Keratinocyte (primary cell): ENCODE data around the gene DNAJB4. TPM values are rescaled to one million over a fixed set of nuclear protein-coding genes. Genes with fewer than 3 reads are reported as not detected.
"Not testable (repeated sequence)": the region's sequence is repeated elsewhere in the genome, so short reads cannot be mapped to it uniquely, and the experiment has no call there.

Experiments used
- DNase-seq: peaks from one replicate; pipeline ENCODE4 v3.0.0-alpha.2; 2011; ENCODE audit warnings: low read depth, missing footprints, low spot score
- FAIRE-seq: peaks from 2 replicates; lab custom pipeline; 2011; peaks lifted over from hg19 to GRCh38; lab: Jason Lieb, UNC
- H2AFZ ChIP-seq: 2 replicates; pipeline ENCODE4 v1.6.0; 2012; ENCODE audit warnings: low read length, control low read depth, inconsistent platforms; ENCODE audit not compliant: control insufficient read depth
- H3K27ac ChIP-seq: 2 replicates; pipeline ENCODE4 v1.5.1; 2011; ENCODE audit warnings: low read length; ENCODE audit not compliant: control insufficient read depth, insufficient read depth
- H3K27me3 ChIP-seq: 3 replicates; pipeline ENCODE4 v1.6.0; 2011; ENCODE audit warnings: low read length; ENCODE audit not compliant: control insufficient read depth, insufficient read depth; ENCODE audit errors: extremely low read depth
- H3K36me3 ChIP-seq, 2 experiments: 2 replicates in 1 of 2; 3 replicates in 1 of 2; pipeline ENCODE4 v1.5.1; 2011; ENCODE audit warnings: low read length in 2 of 2, mild to moderate bottlenecking in 1 of 2; ENCODE audit not compliant: control insufficient read depth in 2 of 2, insufficient read depth in 2 of 2; ENCODE audit errors: extremely low read depth in 1 of 2
- H3K4me1 ChIP-seq: 3 replicates; pipeline ENCODE4 v1.5.1; 2011; ENCODE audit warnings: low read length; ENCODE audit not compliant: control insufficient read depth, insufficient read depth; ENCODE audit errors: extremely low read depth
- H3K4me2 ChIP-seq: 3 replicates; pipeline ENCODE4 v1.6.0; 2011; ENCODE audit warnings: low read depth, low read length; ENCODE audit not compliant: control insufficient read depth, insufficient read depth; ENCODE audit errors: extremely low read depth
- H3K4me3 ChIP-seq, 3 experiments: fragments of 200-600 bp in 1 of 3; sonication (generic) in 1 of 3; 2 replicates in 2 of 3; 3 replicates in 1 of 3; pipeline ENCODE4 v1.5.1; 2011 to 2016; ENCODE audit warnings: low read length in 3 of 3, mild to moderate bottlenecking in 3 of 3, control low read depth in 2 of 3, inconsistent platforms in 1 of 3, low read depth in 1 of 3, mixed read lengths in 1 of 3, mixed run types in 1 of 3, moderate library complexity in 1 of 3; ENCODE audit not compliant: control insufficient read depth in 2 of 3, insufficient read depth in 2 of 3; ENCODE audit errors: extremely low read depth in 1 of 3
- H3K79me2 ChIP-seq: 2 replicates; pipeline ENCODE4 v1.6.0; 2012; ENCODE audit warnings: low read length; ENCODE audit not compliant: control insufficient read depth, insufficient read depth
- H3K9ac ChIP-seq: 3 replicates; pipeline ENCODE4 v1.6.0; 2011; ENCODE audit warnings: low read length; ENCODE audit not compliant: control insufficient read depth, insufficient read depth; ENCODE audit errors: extremely low read depth
- H3K9me1 ChIP-seq: 3 replicates; pipeline ENCODE4 v1.6.0; 2011; ENCODE audit warnings: low read length; ENCODE audit not compliant: control insufficient read depth, insufficient read depth; ENCODE audit errors: extremely low read depth
- H3K9me3 ChIP-seq: 2 replicates; pipeline ENCODE4 v1.5.1; 2012; ENCODE audit warnings: low read depth, low read length; ENCODE audit not compliant: control insufficient read depth
- H4K20me1 ChIP-seq: 3 replicates; pipeline ENCODE4 v1.6.0; 2011; ENCODE audit warnings: low read length; ENCODE audit not compliant: control insufficient read depth, insufficient read depth; ENCODE audit errors: extremely low read depth
- CTCF ChIP-seq, 3 experiments: IDR thresholded peaks in 1 of 3; conservative IDR thresholded peaks in 1 of 3; optimal IDR thresholded peaks in 1 of 3; 2 replicates in 2 of 3; 3 replicates in 1 of 3; pipeline versions ENCODE3 to v1.5.1; 2011; ENCODE audit warnings: low read length in 3 of 3, mild to moderate bottlenecking in 3 of 3, moderate library complexity in 2 of 3, control low read depth in 1 of 3, inconsistent platforms in 1 of 3; ENCODE audit not compliant: insufficient read depth in 2 of 3; ENCODE audit errors: extremely low read depth in 1 of 3
- EZH2 ChIP-seq: IDR thresholded peaks from one replicate; pipeline ENCODE4 v1.6.1; 2012; ENCODE audit warnings: inconsistent platforms, mild to moderate bottlenecking, low read length, moderate library complexity
- dilution Hi-C: fragments of 300-500 bp; cut with MboI; formaldehyde crosslinking; loops from one replicate; pipeline ENCODE4 v1.7.0; 2020; ENCODE audit warnings: low sequenced_read_pairs; ENCODE audit not compliant: extremely low pct_ligation_motif_present
- polyA plus RNA-seq, 5 experiments: library from polyadenylated mRNA; depleted of rRNA in 3 of 5; stranded (reverse) in 3 of 5; stranded (forward) in 1 of 5; unstranded in 1 of 5; fragments of >200 nt; gene quantifications; 1 replicate in 1 of 5; 2 replicates in 3 of 5; 3 replicates in 1 of 5; pipeline versions ENCODE4 v1.2.1 to v1.2.3, GENCODE V29; 2011 to 2012; ENCODE audit warnings: missing spikeins in 2 of 5, low read depth in 1 of 5, low replicate concordance in 1 of 5

Gene DNAJB4
- polyA plus RNA-seq, 1 donor (not counting 4 experiments of a cell fraction or from before 2014, with no cell fraction given): 30.9 TPM

DNA sequence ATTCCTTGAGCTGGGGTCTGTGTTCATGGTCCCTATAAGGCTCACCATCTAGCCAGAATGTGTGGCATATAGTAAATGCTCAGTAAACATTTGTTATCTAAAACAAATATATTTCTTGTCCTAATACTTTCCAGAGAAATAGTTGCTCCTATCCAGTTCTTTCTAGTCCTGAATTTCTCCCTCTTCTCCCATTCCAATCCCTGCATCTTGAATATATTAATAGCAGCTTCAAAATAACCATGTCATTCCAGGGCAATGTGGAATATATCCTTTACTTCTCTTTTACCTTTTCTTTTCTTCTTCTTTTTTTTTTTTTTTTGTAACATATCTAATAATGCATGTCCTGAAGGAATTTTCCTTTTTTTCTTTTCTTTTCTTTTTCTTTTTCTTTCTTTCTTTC, 10.4 kb downstream of the DNAJB4 start:
- no peaks in the 10 kb centered on the region for H3K79me2 ChIP-seq
- H4K20me1 ChIP-seq: no peaks in the 10 kb centered on the region
- no peak overlapping the region for H3K4me2 ChIP-seq
- dilution Hi-C loops: no loop called here
- TF ChIP-seq EZH2 (no peak), CTCF (optimal IDR thresholded peaks at IDR 0.05 in 1 of 3, IDR thresholded peaks at IDR 0.05 in 1 of 3, conservative IDR thresholded peaks at IDR 0.05 in 1 of 3; ENCODE audit: extremely low read depth in 1 of 3, insufficient read depth in 2 of 3, low read length in 3 of 3) (no peak)
- DNase-seq: no peak
- no peaks in the 10 kb centered on the region for H3K27me3 ChIP-seq
- H3K36me3 ChIP-seq: no peaks in the 10 kb centered on the region
- no peak overlapping the region for H3K9ac ChIP-seq
- no peak overlapping the region for H3K4me3 ChIP-seq
- no peak for FAIRE-seq
- H3K9me3 ChIP-seq: no peaks in the 10 kb centered on the region
- no peak overlapping the region for H3K27ac ChIP-seq
- no peak overlapping the region for H2AFZ ChIP-seq
- no peaks in the 10 kb centered on the region for H3K9me1 ChIP-seq
- no peaks in the 10 kb centered on the region for H3K4me1 ChIP-seq

DNA sequence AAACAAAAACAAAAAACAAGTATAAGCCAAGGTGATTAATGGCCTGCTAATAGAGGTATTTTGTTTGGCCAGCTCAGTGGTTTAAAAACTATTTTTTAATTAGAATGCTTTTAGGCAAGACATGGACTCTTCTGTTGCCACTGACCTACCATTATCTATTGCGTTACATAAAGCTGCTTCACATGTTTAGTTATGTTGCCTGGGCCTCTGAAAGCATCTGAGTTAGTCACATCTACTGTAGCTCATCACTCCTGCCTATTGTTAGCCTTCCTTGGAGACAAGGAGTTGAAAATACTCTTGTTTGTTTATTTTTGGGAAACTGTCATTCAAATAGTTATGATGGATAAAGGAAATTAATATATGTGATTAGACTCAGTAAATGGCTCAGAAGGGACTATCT, 14.3 kb downstream of the DNAJB4 start:
- dilution Hi-C loops: no loop called here
- DNase-seq: no peak
- H3K27me3 ChIP-seq: no peaks in the 10 kb centered on the region
- no peak overlapping the region for H3K9ac ChIP-seq
- no peak overlapping the region for H3K27ac ChIP-seq
- FAIRE-seq: no peak
- no peaks in the 10 kb centered on the region for H4K20me1 ChIP-seq
- no peaks in the 10 kb centered on the region for H3K9me3 ChIP-seq
- TF ChIP-seq CTCF (optimal IDR thresholded peaks at IDR 0.05 in 1 of 3, IDR thresholded peaks at IDR 0.05 in 1 of 3, conservative IDR thresholded peaks at IDR 0.05 in 1 of 3; ENCODE audit: extremely low read depth in 1 of 3, insufficient read depth in 2 of 3, low read length in 3 of 3) (no peak), EZH2 (no peak)
- no peaks in the 10 kb centered on the region for H3K36me3 ChIP-seq
- no peak overlapping the region for H3K4me2 ChIP-seq
- no peak overlapping the region for H2AFZ ChIP-seq
- no peaks in the 10 kb centered on the region for H3K9me1 ChIP-seq
- no peaks in the 10 kb centered on the region for H3K79me2 ChIP-seq
- no peak overlapping the region for H3K4me3 ChIP-seq
- H3K4me1 ChIP-seq: no peaks in the 10 kb centered on the region

GRCh38 chr1:78021134-78021533, 16.4 kb downstream of the DNAJB4 start:
- H4K20me1 ChIP-seq, H3K4me1 ChIP-seq, H3K79me2 ChIP-seq, H3K9me1 ChIP-seq, H3K27ac ChIP-seq, FAIRE-seq, H3K4me3 ChIP-seq, H3K27me3 ChIP-seq, H3K4me2 ChIP-seq, H2AFZ ChIP-seq, dilution Hi-C loops, DNase-seq, H3K9ac ChIP-seq, H3K36me3 ChIP-seq, H3K9me3 ChIP-seq: not testable (repeated sequence)
